Natural killer cell (primary cell): ENCODE data around the gene CCSAP. TPM values are rescaled to one million over a fixed set of nuclear protein-coding genes. Genes with fewer than 3 reads are reported as not detected.
A peak's percentile ranks its signal among the peaks of the same experiment; 100 is the strongest.

ENCODE experiments used
- ATAC-seq, 3 donors: fragments of 150-1000 bp in 2 of 3; fragments of 200-7000 bp in 1 of 3; cut with Tn5 transposase; 1 replicate in 1 of 3; 2 replicates in 2 of 3; pipeline ENCODE4 v1.10.0; 2021; ENCODE audit warnings: mild to moderate bottlenecking in 2 of 3, moderate library complexity in 2 of 3
- DNase-seq, 2 donors: peaks; one replicate each; pipeline versions ENCODE4 v3.0.0 to v3.0.0-alpha.2; 2013 to 2021; ENCODE audit warnings: mixed read lengths in 1 of 2
- H3K27ac ChIP-seq: one replicate; pipeline ENCODE4 v1.5.1; 2013; ENCODE audit warnings: mild to moderate bottlenecking, low read length
- H3K27me3 ChIP-seq: one replicate; pipeline ENCODE4 v1.6.1; 2013; ENCODE audit warnings: low read length; ENCODE audit not compliant: control insufficient read depth, insufficient read depth
- H3K36me3 ChIP-seq: one replicate; pipeline ENCODE4 v1.6.1; 2013; ENCODE audit warnings: low read length; ENCODE audit not compliant: control insufficient read depth, insufficient read depth
- H3K4me1 ChIP-seq: one replicate; pipeline ENCODE4 v1.6.1; 2013; ENCODE audit warnings: low read length; ENCODE audit not compliant: control insufficient read depth, insufficient read depth
- H3K4me3 ChIP-seq: one replicate; pipeline ENCODE4 v1.5.1; 2013; ENCODE audit warnings: low read length
- H3K9me3 ChIP-seq: one replicate; pipeline ENCODE4 v1.6.1; 2013; ENCODE audit warnings: low read length; ENCODE audit not compliant: control insufficient read depth, insufficient read depth
- H3K27ac Mint-ChIP-seq, 2 donors: one replicate each; pipeline ENCODE4 v1.8.0; 2022; ENCODE audit warnings: mild to moderate bottlenecking in 2 of 2, mixed read lengths in 2 of 2, moderate library complexity in 1 of 2
- H3K27me3 Mint-ChIP-seq, 2 donors: one replicate each; pipeline ENCODE4 v1.8.0; 2022; ENCODE audit warnings: low read depth in 2 of 2, mixed read lengths in 2 of 2
- H3K36me3 Mint-ChIP-seq: one replicate; pipeline ENCODE4 v1.8.0; 2022; ENCODE audit warnings: mixed read lengths
- H3K4me1 Mint-ChIP-seq, 2 donors: one replicate each; pipeline ENCODE4 v1.8.0; 2022; ENCODE audit warnings: mixed read lengths in 2 of 2
- H3K4me3 Mint-ChIP-seq: one replicate; pipeline ENCODE4 v1.8.0; 2022; ENCODE audit warnings: mild to moderate bottlenecking, moderate library complexity, mixed read lengths
- H3K9me3 Mint-ChIP-seq, 2 donors: one replicate each; pipeline ENCODE4 v1.8.0; 2022; ENCODE audit warnings: mixed read lengths in 2 of 2
- CTCF ChIP-seq: fragments of 200-600 bp; IDR thresholded peaks from one replicate; pipeline ENCODE4 v1.8.0; 2022; ENCODE audit warnings: antibody characterized with exemption
- WGBS: methylation state at CpG from one replicate; pipeline ENCODE4 v1.1.7; 2013; ENCODE audit warnings: missing lambda C conversion rate; ENCODE audit not compliant: insufficient coverage; 5-methylcytosine and 5-hydroxymethylcytosine counted together
- intact Hi-C: fragments of 100-400 bp; cut with micrococcal nuclease; formaldehyde crosslinking; loops from one replicate; pipeline ENCODE4 v1.14.2; 2022
- total RNA-seq, 4 donors: library from RNA; stranded (reverse); fragments of 120-200 nt in 1 of 4; gene quantifications; one replicate each; pipeline versions ENCODE4 v1.2.3 to v1.2.4, GENCODE V29; 2013 to 2022

Gene CCSAP
- total RNA-seq, 3 donors from 2014 or later (not counting 1 experiment from before 2014, with no cell fraction given): 6.8 to 14.0 (median 10.2) TPM

- Mint-ChIP-seq H3K27me3 (no peaks in the 10 kb centered on the region), H3K4me1 (peaks cover 3 to 4% of the 10 kb centered on the region in 2 donors), H3K36me3 (peaks cover 22% of the 10 kb centered on the region), H3K4me3 (no peak overlapping the region), H3K9me3 (no peaks in the 10 kb centered on the region), H3K27ac (peak overlapping the region; percentile 40 to 45)
- H3K36me3 ChIP-seq: peaks cover 53% of the 10 kb centered on the region
- H3K9me3 ChIP-seq: no peaks in the 10 kb centered on the region
- no peak for DNase-seq
- no peaks in the 10 kb centered on the region for H3K4me1 ChIP-seq
- no peak for TF ChIP-seq CTCF
- intact Hi-C loops: no loop called here
- H3K4me3 ChIP-seq: no peak overlapping the region
- H3K27me3 ChIP-seq: no peaks in the 10 kb centered on the region
- 81% methylated on average over 4 of the region's 4 CpGs for WGBS
- ATAC-seq: peak in 1 of 3 donors; percentile 49
- no peak overlapping the region for H3K27ac ChIP-seq
These were observed 39.0 kb downstream of the CCSAP start for GRCh38 chr1:229303855-229304254.

GRCh38 chr1:229302740-229303139 lies 40.1 kb downstream of the CCSAP start:
- H3K27ac ChIP-seq: no peak overlapping the region
- H3K4me3 ChIP-seq: no peak overlapping the region
- Mint-ChIP-seq H3K4me3 (no peak overlapping the region), H3K4me1 (no peaks in the 10 kb centered on the region), H3K27me3 (no peaks in the 10 kb centered on the region), H3K27ac (peak overlapping the region in 1 of 2 donors; percentile 58), H3K9me3 (no peaks in the 10 kb centered on the region), H3K36me3 (peaks cover 23% of the 10 kb centered on the region)
- H3K9me3 ChIP-seq: no peaks in the 10 kb centered on the region
- DNase-seq (no peak), ATAC-seq (no peak)
- H3K4me1 ChIP-seq: no peaks in the 10 kb centered on the region
- H3K36me3 ChIP-seq: peaks cover 53% of the 10 kb centered on the region
- WGBS: 96% methylated on average over 8 of the region's 8 CpGs
- H3K27me3 ChIP-seq: no peaks in the 10 kb centered on the region
- intact Hi-C loops: no loop called here
- TF ChIP-seq CTCF: no peak

GRCh38 chr1:229300099-229300757 lies 42.6 kb downstream of the CCSAP start:
- H3K4me1 ChIP-seq: no peaks in the 10 kb centered on the region
- H3K36me3 ChIP-seq: peaks cover 60% of the 10 kb centered on the region
- Mint-ChIP-seq H3K36me3 (peaks cover 23% of the 10 kb centered on the region), H3K27me3 (no peaks in the 10 kb centered on the region), H3K4me3 (no peak overlapping the region), H3K27ac (peak overlapping the region in 1 of 2 donors; percentile 30), H3K9me3 (no peaks in the 10 kb centered on the region), H3K4me1 (peaks cover 2% of the 10 kb centered on the region in 2 donors)
- H3K9me3 ChIP-seq: no peaks in the 10 kb centered on the region
- no peak overlapping the region for H3K27ac ChIP-seq
- no peak for TF ChIP-seq CTCF
- ATAC-seq (no peak), DNase-seq (no peak)
- intact Hi-C loops: no loop called here
- H3K27me3 ChIP-seq: no peaks in the 10 kb centered on the region
- 83% methylated on average over 6 of the region's 6 CpGs for WGBS
- H3K4me3 ChIP-seq: no peak overlapping the region
